GM23338 (cell line): ENCODE results near the gene CSPG4. TPM values are rescaled to one million over a fixed set of nuclear protein-coding genes. Genes with fewer than 3 reads are reported as not detected.

Experiments used
- ATAC-seq: fragments of 200-7000 bp; cut with Tn5 transposase; 3 replicates; pipeline ENCODE4 v1.9.1; 2020
- DNase-seq: peaks from one replicate; pipeline ENCODE4 v3.0.0-alpha.2; 2015; ENCODE audit warnings: low spot score
- H2AFZ ChIP-seq: fragments of 200-600 bp; sonication (generic); 2 replicates; pipeline ENCODE4 v1.8.0; 2016; ENCODE audit warnings: antibody characterized with exemption, mild to moderate bottlenecking, moderate library complexity
- H3F3A ChIP-seq: fragments of 200-600 bp; sonication (generic); replicated peaks from 2 replicates; pipeline ENCODE4 v1.8.0; 2017; ENCODE audit warnings: antibody characterized with exemption, mixed run types, low read depth
- H3K27ac ChIP-seq: fragments of 200-600 bp; sonication (generic); 2 replicates; pipeline ENCODE4 v1.6.1; 2016; ENCODE audit warnings: low read depth
- H3K27me3 ChIP-seq: fragments of 200-600 bp; sonication (generic); 2 replicates; pipeline ENCODE4 v1.8.0; 2016; ENCODE audit warnings: mild to moderate bottlenecking, mixed run types, moderate library complexity; ENCODE audit not compliant: insufficient read depth
- H3K36me3 ChIP-seq: fragments of 200-600 bp; sonication (generic); 2 replicates; pipeline ENCODE4 v1.8.0; 2016; ENCODE audit warnings: mild to moderate bottlenecking; ENCODE audit not compliant: insufficient read depth
- H3K4me1 ChIP-seq: fragments of 200-600 bp; sonication (generic); 2 replicates; pipeline ENCODE4 v1.8.0; 2016; ENCODE audit warnings: mild to moderate bottlenecking, moderate library complexity; ENCODE audit not compliant: insufficient read depth
- H3K4me2 ChIP-seq: fragments of 200-600 bp; sonication (generic); 2 replicates; pipeline ENCODE4 v1.7.1; 2017; ENCODE audit warnings: mixed run types
- H3K4me3 ChIP-seq: fragments of 200-600 bp; sonication (generic); 2 replicates; pipeline ENCODE4 v1.6.1; 2016; ENCODE audit warnings: mixed run types
- H3K79me2 ChIP-seq: fragments of 200-600 bp; sonication (generic); replicated peaks from 2 replicates; pipeline ENCODE4 v1.8.0; 2017; ENCODE audit warnings: mild to moderate bottlenecking; ENCODE audit not compliant: insufficient read depth
- H3K9me2 ChIP-seq: fragments of 200-600 bp; sonication (generic); 2 replicates; pipeline ENCODE4 v1.8.0; 2017; ENCODE audit not compliant: insufficient read depth
- H4K20me1 ChIP-seq: fragments of 200-600 bp; sonication (generic); replicated peaks from 2 replicates; pipeline ENCODE4 v1.8.0; 2017; ENCODE audit warnings: mild to moderate bottlenecking; ENCODE audit not compliant: insufficient read depth
- H3K27ac Mint-ChIP-seq: 2 replicates; pipeline ENCODE4 v1.8.0; 2020; ENCODE audit warnings: inconsistent platforms, mild to moderate bottlenecking, moderate library complexity, mixed read lengths
- H3K27me3 Mint-ChIP-seq: 3 replicates; pipeline ENCODE4 v1.8.0; 2022; ENCODE audit warnings: low read depth, mild to moderate bottlenecking, moderate library complexity, mixed read lengths, inconsistent platforms; ENCODE audit not compliant: insufficient read depth, poor library complexity
- H3K36me3 Mint-ChIP-seq: 3 replicates; pipeline ENCODE4 v1.8.0; 2021; ENCODE audit warnings: low read depth, mild to moderate bottlenecking, inconsistent platforms, moderate library complexity, mixed read lengths
- H3K4me1 Mint-ChIP-seq: 3 replicates; pipeline ENCODE4 v1.8.0; 2020; ENCODE audit warnings: mild to moderate bottlenecking, inconsistent platforms, mixed read lengths
- H3K4me3 Mint-ChIP-seq: 3 replicates; pipeline ENCODE4 v1.8.0; 2021; ENCODE audit warnings: moderate library complexity, mild to moderate bottlenecking, inconsistent platforms, mixed read lengths
- H3K9me3 Mint-ChIP-seq: 3 replicates; pipeline ENCODE4 v1.8.0; 2020; ENCODE audit warnings: moderate library complexity, mild to moderate bottlenecking, inconsistent platforms, mixed read lengths
- CREB1 ChIP-seq: fragments of 250-450 bp; sonication (Bioruptor Pico); IDR thresholded peaks from 2 replicates; pipeline ENCODE4 v1.5.0; 2020; ENCODE audit warnings: low read depth, mild to moderate bottlenecking, moderate library complexity
- CTCF ChIP-seq, 2 experiments: fragments of 200-600 bp in 1 of 2; sonication (generic) in 1 of 2; conservative IDR thresholded peaks; 2 replicates each; pipeline versions ENCODE4 v1.5.1 to v1.6.1; 2016 to 2017; ENCODE audit warnings: antibody characterized with exemption in 2 of 2, low read depth in 2 of 2, mild to moderate bottlenecking in 2 of 2, moderate library complexity in 1 of 2
- ETS1 ChIP-seq: IDR thresholded peaks from 2 replicates; pipeline ENCODE4 v1.6.1; 2016; ENCODE audit warnings: antibody characterized with exemption
- EZH2 ChIP-seq: fragments of 200-600 bp; sonication (generic); IDR thresholded peaks from one replicate; pipeline ENCODE4 v1.8.0; 2017; ENCODE audit warnings: antibody characterized with exemption, mild to moderate bottlenecking, low read depth; ENCODE audit not compliant: unreplicated experiment
- EZH2phosphoT487 ChIP-seq: fragments of 200-600 bp; sonication (generic); IDR thresholded peaks from one replicate; pipeline ENCODE4 v1.8.1; 2018; ENCODE audit warnings: antibody characterized with exemption; ENCODE audit not compliant: unreplicated experiment
- JUNB ChIP-seq: IDR thresholded peaks from one replicate; pipeline ENCODE4 v1.6.1; 2016; ENCODE audit warnings: antibody characterized with exemption; ENCODE audit not compliant: unreplicated experiment
- NANOG ChIP-seq: IDR thresholded peaks from 2 replicates; pipeline ENCODE4 v1.6.1; 2016; ENCODE audit warnings: antibody characterized with exemption, borderline replicate concordance
- POLR2AphosphoS5 ChIP-seq: IDR thresholded peaks from 2 replicates; pipeline ENCODE4 v1.6.1; 2016; ENCODE audit warnings: antibody characterized with exemption, low read depth
- REST ChIP-seq: IDR thresholded peaks from one replicate; pipeline ENCODE4 v1.6.1; 2018; ENCODE audit warnings: antibody characterized with exemption; ENCODE audit not compliant: unreplicated experiment
- STAT1 ChIP-seq: IDR thresholded peaks from one replicate; pipeline ENCODE4 v1.6.1; 2016; ENCODE audit warnings: antibody characterized with exemption; ENCODE audit not compliant: unreplicated experiment
- ZNF114 ChIP-seq: fragments of 250-450 bp; sonication (Bioruptor Pico); IDR thresholded peaks from 2 replicates; pipeline ENCODE4 v1.5.0; 2020; ENCODE audit warnings: mild to moderate bottlenecking, moderate library complexity
- ZNF331 ChIP-seq: fragments of 250-450 bp; sonication (Bioruptor Pico); IDR thresholded peaks from 2 replicates; pipeline ENCODE4 v1.5.0; 2020; ENCODE audit warnings: low read depth, mild to moderate bottlenecking, moderate library complexity
- polyA plus RNA-seq: library from polyadenylated mRNA; unstranded; fragments of >200 nt; fragmentation: Nextera tagmentation; extraction: Ambion mirVana; gene quantifications from 2 replicates; pipeline ENCODE4 v1.2.1, GENCODE V29; 2016
- total RNA-seq: library from RNA; depleted of rRNA; stranded (reverse); fragments of >200 nt; shearing (Covaris generic); gene quantifications from 2 replicates; pipeline ENCODE4 v1.2.3, GENCODE V29; 2014

CSPG4 gene
- total and polyA plus RNA-seq, 2 experiments from 2014 or later: 0.27 to 4.0 TPM

GRCh38 chr15:75656813-75657212 is 55.8 kb downstream of the CSPG4 start (continued):
- TF ChIP-seq CTCF (conservative IDR thresholded peaks at IDR 0.05; ENCODE audit: low read depth in 2 of 2) (no peak), ETS1 (no peak)

- H3K4me1 Mint-ChIP-seq: peaks cover 35% of the 10 kb centered on the region
- TF ChIP-seq NANOG (no peak), ZNF331 (no peak), ZNF114 (CRISPR knock-in tag) (no peak), REST (no peak), JUNB (no peak), ETS1 (no peak), EZH2 (no peak), STAT1 (no peak), CREB1 (CRISPR knock-in tag) (no peak), POLR2AphosphoS5 (no peak), EZH2phosphoT487 (no peak), CTCF (conservative IDR thresholded peaks at IDR 0.05; ENCODE audit: low read depth in 2 of 2) (no peak)
These were observed 56.3 kb downstream of the CSPG4 start for GRCh38 chr15:75656331-75656730.

More at GRCh38 chr15:75656331-75656730, 56.3 kb downstream of the CSPG4 start:
- H3K4me2 ChIP-seq: no peak overlapping the region
- H2AFZ ChIP-seq: no peak overlapping the region
- H3F3A ChIP-seq: 0 out of 2 replicates have a peak, but pooled peaks cover 2% of the 10 kb centered on the region
- no peak overlapping the region for H3K4me3 ChIP-seq
- H3K27ac Mint-ChIP-seq: 0 out of 2 replicates have a peak overlapping the region, but pooled peaks have one; percentile 29
- peaks cover 16% of the 10 kb centered on the region for H3K27me3 Mint-ChIP-seq
- DNase-seq (no peak), ATAC-seq (no peak)
- no peaks in the 10 kb centered on the region for H3K9me2 ChIP-seq
- peaks cover 17% of the 10 kb centered on the region; the same call in 2 of the 3 replicates for H3K36me3 Mint-ChIP-seq
- no peaks in the 10 kb centered on the region for H3K27me3 ChIP-seq
- H3K9me3 Mint-ChIP-seq: no peaks in the 10 kb centered on the region; the same call in 2 of the 3 replicates
- no peaks in the 10 kb centered on the region; the same call in 1 of the 2 replicates for H3K4me1 ChIP-seq
- no peak overlapping the region for H3K27ac ChIP-seq
- no peak overlapping the region; the same call in 2 of the 3 replicates for H3K4me3 Mint-ChIP-seq
- H3K36me3 ChIP-seq: no peaks in the 10 kb centered on the region; the same call in 1 of the 2 replicates
- H3K79me2 ChIP-seq: peaks cover 43% of the 10 kb centered on the region
- H4K20me1 ChIP-seq: peaks cover 10% of the 10 kb centered on the region
